Measurements from ENCODE around the gene KLK11.

The KLK11 gene

GRCh38 chr19:51047031-51047335, 20.6 kb upstream of the KLK11 start:
- no peak for DNase-seq (ENCODE audit: low spot score)
- in situ Hi-C loops (cut with MboI; ENCODE audit: low pct_unique_long_range_greater_than_20kb, low sequenced_read_pairs, unreplicated experiment): no loop called here
- no peak for TF ChIP-seq CTCF (IDR thresholded peaks at IDR 0.05; ENCODE audit: extremely low read depth, insufficient read depth, missing control alignments)

GRCh38 chr19:51044327-51044726, 17.9 kb upstream of the KLK11 start:
- no peak for TF ChIP-seq CTCF (IDR thresholded peaks at IDR 0.05; ENCODE audit: extremely low read depth, insufficient read depth, missing control alignments)
- DNase-seq (ENCODE audit: low spot score): no peak
- in situ Hi-C loops (cut with MboI; ENCODE audit: low pct_unique_long_range_greater_than_20kb, low sequenced_read_pairs, unreplicated experiment): no loop called here

- DNase-seq (ENCODE audit: low spot score): no peak
- in situ Hi-C loops (cut with MboI; ENCODE audit: low pct_unique_long_range_greater_than_20kb, low sequenced_read_pairs, unreplicated experiment): no loop called here
- TF ChIP-seq CTCF (IDR thresholded peaks at IDR 0.05; ENCODE audit: extremely low read depth, insufficient read depth, missing control alignments): no peak
Observed at GRCh38 chr19:51043497-51043896, 17.1 kb upstream of the KLK11 start.

GRCh38 chr19:51040151-51040550, 13.7 kb upstream of the KLK11 start:
- no peak for TF ChIP-seq CTCF (IDR thresholded peaks at IDR 0.05; ENCODE audit: extremely low read depth, insufficient read depth, missing control alignments)
- in situ Hi-C loops (cut with MboI; ENCODE audit: low pct_unique_long_range_greater_than_20kb, low sequenced_read_pairs, unreplicated experiment): no loop called here
- DNase-seq (ENCODE audit: low spot score): no peak

GRCh38 chr19:51036519-51036918, 10.1 kb upstream of the KLK11 start:
- DNase-seq (ENCODE audit: low spot score): no peak
- in situ Hi-C loops (cut with MboI; ENCODE audit: low pct_unique_long_range_greater_than_20kb, low sequenced_read_pairs, unreplicated experiment): no loop called here
- TF ChIP-seq CTCF (IDR thresholded peaks at IDR 0.05; ENCODE audit: extremely low read depth, insufficient read depth, missing control alignments): no peak

GRCh38 chr19:51034704-51035103, 8.3 kb upstream of the KLK11 start, which contains the start of gene KLK12:
Gene KLK12 (minus strand): TSS chr19:51035002. CDS start chr19:51034621, 381 bp downstream.
- in situ Hi-C loops (cut with MboI; ENCODE audit: low pct_unique_long_range_greater_than_20kb, low sequenced_read_pairs, unreplicated experiment): no loop called here
- no peak for TF ChIP-seq CTCF (IDR thresholded peaks at IDR 0.05; ENCODE audit: extremely low read depth, insufficient read depth, missing control alignments)

GRCh38 chr19:51031880-51032225, 5.4 kb upstream of the KLK11 start:
- in situ Hi-C loops (cut with MboI; ENCODE audit: low pct_unique_long_range_greater_than_20kb, low sequenced_read_pairs, unreplicated experiment): no loop called here
- TF ChIP-seq CTCF (IDR thresholded peaks at IDR 0.05; ENCODE audit: extremely low read depth, insufficient read depth, missing control alignments): no peak
- DNase-seq (ENCODE audit: low spot score): no peak

More at GRCh38 chr19:51034704-51035103, 8.3 kb upstream of the KLK11 start, which contains the start of gene KLK12:
- no peak for DNase-seq (ENCODE audit: low spot score)

Measured in GM13977 (cell line).